Mucosa of gallbladder (tissue), 1 donor: ENCODE data around the gene TSN. TPM values are rescaled to one million over a fixed set of nuclear protein-coding genes. Genes with fewer than 3 reads are reported as not detected.

Experiments
- DNase-seq: peaks from one replicate; pipeline ENCODE4 v3.0.0-alpha.2; 2020; ENCODE audit warnings: low spot score
- total RNA-seq: library from RNA; stranded (reverse); gene quantifications from one replicate; pipeline ENCODE4 v1.2.1, GENCODE V29; 2021
- donor health status: DM: no; HTN: no; CAD: no.

TSN gene
- total RNA-seq, 1 donor from 2014 or later: 76.5 TPM

DNA sequence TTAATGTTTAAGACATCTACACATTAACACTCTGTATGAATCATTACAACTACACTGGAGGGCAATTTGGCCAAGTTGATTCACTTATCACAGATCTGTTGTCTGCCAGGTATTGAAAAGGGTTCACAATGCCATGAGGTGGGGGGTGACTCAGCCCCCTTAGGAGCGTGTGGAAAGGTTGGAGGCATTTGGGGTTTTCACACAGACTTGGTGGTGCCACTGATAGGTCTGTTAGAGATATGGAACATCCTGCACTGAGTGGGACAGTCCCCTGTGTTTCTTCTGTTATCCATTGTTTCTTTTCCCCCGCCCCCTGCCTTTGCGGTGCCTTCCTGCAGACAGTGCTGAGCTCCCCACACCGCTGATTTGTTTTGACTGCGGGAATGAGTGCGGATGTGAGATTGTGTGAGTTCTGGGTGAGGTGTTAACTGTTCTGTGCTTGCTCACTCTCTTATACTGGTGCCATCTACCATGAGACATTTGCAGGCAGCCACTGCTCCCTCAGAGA lies 9.3 kb upstream of the TSN start:
- DNase-seq: no peak

DNA sequence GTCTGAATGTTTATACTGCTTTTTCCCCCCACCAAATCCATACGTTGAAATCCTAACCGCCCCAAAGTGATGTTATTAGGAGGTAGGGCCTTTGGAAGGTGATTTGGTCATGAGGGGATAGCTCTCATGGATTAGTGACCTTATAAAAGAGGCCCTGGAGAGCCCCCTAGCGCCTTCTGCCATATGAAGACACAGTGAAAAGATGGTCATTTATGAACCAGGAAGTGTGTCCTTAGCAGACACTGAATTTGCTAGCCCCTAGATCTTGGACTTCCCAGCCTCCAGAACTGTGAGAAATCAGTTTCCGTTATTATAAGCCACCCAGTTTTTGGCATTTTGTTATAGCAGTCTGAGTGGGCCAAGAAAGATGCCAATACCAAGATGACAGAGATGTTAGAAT lies 7.2 kb upstream of the TSN start:
- no peak for DNase-seq

DNA sequence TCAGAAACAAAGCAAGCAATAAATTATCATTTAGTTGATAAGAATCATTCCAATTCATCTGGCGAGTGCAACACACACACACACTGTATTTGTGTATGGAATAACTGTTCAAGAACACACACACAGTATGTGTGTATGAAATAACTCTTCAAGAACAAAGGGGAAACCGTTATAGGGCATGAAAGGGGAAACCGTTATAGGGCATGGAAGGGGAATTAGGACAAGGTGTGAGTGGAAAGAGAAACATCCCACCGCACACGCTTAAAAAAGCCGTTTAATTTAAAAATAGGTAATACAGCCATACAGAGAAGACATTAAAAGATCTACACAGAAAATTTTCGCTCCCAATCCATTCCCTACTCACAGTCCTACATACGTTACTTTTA lies 607 bp upstream of the TSN start:
- DNase-seq: no peak

DNA sequence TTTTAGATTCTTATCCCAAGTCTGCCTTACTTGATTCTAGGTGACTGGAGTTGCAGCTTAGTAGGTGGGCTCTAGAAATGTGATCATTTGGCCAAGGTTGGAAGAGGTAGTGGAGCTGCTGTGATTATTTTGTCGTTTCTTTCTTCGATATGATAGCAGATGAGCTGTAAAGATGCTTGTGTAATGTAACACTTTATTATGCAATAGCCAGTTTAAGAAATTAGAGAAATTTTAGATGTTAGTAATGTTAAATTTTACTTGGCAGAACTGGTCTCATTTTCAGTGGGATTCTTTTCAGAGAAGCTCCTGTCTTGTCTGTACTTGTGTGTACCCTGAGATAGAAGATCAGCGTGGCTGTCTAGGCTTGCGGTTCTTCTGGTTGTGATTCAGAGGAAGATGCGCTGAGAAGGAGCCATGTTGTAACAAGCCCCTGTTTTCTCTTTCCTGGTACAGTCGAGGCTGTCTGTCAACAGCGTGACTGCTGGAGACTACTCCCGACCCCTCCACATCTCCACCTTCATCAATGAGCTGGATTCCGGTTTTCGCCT lies 9.3 kb downstream of the TSN start:
- DNase-seq: no peak

DNA sequence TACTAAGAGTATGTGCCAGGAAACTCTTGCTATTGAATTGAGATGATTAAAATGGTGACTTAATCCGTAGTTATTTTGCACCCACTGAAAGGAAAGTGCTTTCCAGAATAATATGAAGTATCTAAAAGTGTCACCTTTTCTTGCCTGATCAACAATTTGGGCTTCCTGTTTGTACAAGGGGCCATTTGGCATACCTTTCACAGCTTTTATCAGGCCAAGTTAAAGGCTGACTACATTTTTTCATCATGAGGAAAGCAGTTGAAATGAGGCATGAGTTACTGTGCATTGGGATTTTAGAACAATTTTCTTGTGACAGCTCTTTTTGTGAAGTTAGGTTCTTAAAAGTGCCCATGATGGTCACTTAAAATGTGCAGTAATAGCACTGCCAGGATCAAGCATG lies 11.2 kb downstream of the TSN start:
- no peak for DNase-seq

DNA sequence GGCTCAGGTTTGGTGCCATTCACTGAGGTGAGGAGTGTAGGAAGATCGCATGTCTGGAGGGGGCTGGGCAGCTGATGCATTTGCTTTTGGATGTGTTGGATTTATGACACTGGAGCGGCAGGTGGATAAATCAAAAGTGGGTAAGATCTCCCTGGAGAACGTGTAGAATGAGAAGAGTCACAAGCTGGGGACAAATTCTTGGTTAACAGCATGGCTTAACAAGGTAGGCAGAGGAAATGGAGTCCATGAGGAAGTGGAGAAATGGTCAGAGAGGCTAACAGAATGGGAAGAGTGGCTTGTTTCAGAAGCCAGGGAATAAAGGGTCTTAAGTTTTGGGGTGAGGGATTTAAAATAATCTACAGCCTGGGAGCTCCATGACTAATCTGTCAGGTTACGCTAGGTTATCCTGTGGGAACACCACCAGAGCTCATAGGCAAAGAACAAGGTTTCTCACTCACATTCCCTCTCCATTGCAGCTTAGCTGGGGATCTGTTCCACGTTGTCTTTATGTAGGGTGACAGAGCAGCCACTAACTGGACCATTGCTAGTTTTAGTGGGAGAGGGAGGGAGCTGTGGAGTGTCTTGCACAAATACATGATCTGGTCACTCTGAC lies 12.8 kb downstream of the TSN start:
- no peak for DNase-seq

DNA sequence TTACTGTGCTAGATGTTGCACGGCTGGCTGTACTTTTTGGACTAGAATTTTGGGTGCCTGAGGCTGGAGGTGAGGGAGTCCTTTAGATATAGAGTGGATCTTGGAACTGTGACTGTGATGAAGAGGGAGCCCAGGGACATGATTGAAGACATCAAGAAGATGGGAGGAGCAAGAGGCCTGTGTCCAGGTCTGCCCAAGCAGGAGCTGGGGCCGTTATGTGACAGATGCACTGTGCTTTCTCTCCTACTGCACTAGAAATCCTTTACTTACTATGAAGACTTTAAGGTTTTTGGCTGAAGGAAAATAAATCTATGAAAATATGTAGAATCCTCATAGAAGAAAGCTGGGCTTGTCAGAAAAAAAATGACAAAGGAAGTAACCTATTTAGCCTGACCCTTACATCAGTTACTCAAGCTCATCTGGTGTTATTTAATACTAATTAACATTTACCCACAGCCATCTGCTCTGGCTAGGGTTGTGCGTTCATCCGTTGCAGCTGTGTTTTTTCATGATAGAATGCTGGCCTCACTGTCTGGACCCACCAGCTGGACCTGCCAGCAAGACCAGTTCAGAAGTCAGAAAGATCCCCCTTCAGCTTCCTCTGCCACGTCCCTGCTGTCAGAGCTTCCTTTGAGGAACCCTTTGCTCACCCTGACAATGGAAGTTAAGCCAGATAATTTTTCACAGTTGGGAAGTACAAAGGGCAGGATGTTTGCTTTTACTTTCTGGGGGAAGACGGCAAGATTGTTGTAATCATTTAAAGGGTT lies 16.7 kb downstream of the TSN start:
- no peak for DNase-seq

DNA sequence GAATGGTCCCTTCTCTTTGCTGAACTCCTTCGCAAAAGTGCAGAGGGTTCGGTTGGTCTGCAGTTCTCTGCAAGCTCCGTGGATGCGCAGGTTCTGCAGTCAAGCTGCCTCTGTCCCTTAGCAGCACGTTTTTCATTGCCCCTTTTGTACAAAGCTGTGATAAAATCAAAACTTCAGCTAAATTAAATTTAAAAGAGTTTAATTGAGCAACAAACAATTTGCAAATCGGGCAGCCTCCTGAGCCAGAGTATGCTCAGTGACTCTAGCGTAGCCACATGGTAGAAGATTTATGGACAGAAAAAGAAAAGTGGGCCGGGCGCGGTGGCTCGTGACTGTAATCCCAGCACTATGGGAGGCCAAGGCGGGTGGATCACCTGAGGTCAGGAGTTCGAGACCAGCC lies 18.8 kb downstream of the TSN start:
- no peak for DNase-seq

DNA sequence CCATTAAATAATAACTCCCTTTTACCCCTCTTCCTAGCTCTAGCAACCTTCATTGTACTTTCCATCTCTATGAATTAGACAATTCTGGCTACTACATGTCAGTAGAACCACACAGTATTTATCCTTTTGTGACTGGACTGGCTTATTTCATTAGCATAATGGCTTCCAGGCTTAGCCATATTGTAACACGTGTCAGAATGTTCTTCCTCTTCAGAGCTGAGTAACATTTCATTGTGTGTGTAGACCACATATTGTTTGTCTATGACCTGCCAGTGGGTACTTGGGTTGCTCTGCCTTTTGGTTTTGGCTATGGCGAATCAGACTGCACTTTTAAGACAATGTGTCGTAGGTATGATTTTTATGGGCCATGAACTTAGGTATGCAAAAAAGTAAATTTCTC lies 20.9 kb downstream of the TSN start:
- DNase-seq: no peak

DNA sequence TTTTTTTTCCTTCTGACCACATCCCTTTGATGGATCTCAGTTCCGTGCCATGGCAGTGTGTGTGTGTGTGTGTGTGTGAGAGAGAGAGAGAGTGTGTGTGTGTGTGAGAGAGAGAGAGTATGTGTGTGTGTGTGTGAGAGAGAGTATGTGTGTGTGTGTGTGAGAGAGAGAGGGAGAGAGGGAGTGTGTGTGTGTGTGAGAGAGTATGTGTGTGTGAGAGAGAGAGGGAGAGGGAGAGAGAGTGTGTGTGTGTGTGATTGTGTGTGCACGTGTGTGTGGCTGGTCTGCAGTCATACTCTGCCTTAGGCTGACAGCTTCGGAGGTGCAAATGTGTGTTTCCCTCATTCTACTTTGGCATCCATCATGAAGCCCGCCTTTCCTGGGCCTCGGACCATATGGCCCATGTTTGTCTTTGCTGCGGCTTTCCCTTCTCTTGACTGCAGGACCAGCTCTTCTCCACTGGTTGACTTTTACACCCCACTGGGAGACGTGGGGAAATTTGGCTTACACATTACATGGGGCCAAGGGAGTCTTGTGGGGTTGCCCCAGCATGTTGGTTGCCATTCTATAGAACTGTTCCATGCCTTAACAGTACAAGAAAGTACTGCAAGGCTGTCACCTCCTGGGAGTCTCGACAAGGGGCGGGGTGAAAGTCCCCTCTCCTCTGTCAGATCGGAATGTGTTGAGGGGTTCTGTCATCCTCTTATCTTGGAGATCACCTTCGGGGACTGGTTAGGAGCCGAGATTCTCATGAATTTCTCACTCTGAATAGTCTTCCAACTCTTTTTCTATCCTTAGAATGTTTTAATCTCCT lies 21.6 kb downstream of the TSN start:
- DNase-seq: no peak

DNA sequence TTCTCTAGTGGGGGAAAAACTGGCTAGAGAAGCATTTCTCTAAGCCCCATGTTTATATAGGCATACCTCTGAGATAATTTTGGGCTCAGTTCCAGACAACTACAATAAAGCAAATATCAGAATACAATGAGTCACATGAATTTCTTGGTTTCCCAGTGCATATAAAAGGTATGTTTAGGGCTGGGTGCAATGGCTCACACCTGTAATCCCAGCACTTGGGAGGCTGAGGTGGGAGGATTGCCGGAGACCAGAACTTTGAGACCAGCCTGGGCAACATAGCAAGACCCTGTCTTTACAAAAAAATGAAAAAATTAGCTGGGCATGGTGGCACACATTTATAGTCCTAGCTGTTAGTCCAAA lies 22.2 kb downstream of the TSN start:
- no peak for DNase-seq

DNA sequence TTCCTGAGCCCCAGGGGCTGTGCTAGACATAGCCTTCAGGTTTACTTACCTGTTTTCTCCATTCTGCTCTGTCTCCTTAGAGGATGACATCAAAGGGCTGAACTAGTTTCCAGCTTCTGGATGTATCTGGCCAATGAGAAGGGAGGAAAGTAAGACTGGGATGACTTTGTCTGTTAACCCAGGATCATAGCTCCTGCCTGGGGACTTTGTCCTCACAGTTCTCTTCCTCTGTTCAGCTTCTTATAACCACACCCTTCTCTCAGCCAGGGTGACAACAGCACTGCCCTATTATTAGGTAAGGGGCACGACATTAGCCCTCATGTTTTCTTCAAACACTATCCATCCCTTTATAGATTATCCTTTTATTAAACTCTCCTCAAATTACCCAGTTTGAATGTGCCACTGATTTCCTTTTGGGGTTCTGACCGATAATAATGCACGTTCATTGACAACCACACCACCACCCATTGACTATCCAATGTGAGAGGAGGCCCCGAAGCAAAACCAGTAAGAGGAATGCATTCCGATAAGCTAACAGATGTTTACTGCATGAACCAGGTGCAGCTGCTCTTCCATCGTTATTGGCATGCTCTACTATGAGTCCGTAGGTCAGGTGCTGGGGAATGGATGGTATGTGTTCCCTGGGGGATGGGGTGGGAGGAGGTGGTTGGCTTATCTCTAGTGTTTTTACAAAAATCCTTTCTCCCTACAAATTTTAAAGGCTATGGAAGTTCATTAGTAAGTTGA lies 23.5 kb downstream of the TSN start:
- DNase-seq: peak; percentile 34

DNA sequence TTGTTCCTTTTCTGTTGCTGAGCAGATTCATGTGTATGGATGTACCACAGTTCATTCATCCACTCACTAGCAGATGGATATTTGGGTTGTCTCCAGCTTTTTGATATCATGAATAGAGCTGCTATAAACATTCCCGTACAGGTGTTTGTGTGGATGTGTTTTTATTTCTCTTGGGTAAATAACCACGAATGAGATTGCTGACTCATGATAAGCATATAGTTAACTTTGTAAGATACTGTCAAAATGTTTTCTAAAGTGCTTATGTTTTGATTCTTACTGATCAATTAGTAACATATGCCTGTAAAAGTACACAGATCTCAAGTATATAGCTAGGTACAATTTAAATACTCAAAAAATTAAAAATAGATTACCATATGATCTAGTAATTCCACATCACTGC lies 27.7 kb downstream of the TSN start:
- DNase-seq: no peak

DNA sequence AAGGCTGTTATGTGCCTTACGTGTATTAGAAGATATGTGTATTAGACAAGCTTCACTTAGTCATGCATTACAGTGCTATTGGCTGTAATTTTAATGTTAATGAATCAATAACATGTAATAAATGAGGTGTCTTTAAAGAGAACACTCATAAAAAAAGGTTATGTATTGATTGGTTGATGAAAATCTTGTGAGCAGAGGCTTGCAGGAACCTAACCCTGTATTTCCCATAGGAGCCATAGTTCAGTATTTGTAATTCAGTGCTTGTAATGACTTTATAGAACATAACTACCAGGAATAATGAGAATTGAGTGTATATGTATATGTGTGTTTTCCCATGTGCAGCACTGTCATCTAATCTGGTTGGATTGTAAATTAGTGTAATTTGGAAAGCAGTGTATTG lies 33.2 kb downstream of the TSN start:
- DNase-seq: no peak

DNA sequence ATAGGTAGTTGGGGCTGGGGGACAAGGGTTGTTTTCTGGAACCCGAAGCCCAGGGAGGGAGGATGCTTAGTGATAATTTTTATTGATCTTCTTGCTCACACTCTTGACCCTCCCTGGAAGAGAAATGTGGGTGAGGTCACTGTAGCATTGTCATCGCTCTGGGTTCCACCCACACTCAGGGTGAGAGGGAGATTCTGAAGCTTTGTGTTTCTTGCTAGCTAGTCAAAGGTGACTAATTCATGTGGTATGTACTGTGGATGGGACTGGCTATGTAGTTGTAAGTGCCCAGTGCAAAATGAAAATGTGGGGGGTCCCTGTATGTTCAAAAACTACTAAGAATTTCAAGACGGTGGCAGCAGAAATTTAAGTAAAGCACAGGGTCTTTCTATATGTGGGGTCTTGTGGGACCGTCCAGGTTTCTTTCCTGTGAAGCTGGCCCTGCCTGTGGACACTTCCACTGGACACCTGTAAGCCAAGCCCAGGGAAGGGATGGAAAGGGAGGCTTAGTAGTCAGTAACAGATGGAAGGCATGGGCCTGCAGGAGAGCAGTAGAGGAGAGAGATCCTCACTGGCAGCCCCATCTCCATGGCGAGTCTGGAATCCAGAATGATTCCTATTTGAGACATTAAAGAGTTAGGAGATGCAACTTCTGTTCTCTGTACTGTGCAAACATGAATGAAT lies 35.0 kb downstream of the TSN start:
- DNase-seq: peak; percentile 51

DNA sequence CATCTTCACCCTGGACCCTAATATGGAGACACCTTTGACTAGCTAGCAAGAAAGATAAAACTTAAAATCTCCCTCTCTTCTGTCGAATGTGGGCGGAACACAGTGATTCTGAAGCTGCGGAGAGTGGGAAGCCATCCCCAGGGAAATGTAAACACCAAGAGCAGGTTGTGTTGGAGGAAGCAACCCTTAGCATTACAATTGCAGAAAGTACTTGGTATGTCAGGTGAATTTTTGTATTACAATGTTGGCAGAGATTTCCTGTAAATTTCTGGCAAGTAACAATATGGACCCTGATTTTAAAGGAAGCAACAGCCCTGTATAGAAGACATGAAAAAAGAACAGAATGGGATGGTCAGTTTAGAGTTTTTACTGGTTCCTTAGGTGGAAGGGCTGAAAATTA lies 35.8 kb downstream of the TSN start:
- DNase-seq: no peak

DNA sequence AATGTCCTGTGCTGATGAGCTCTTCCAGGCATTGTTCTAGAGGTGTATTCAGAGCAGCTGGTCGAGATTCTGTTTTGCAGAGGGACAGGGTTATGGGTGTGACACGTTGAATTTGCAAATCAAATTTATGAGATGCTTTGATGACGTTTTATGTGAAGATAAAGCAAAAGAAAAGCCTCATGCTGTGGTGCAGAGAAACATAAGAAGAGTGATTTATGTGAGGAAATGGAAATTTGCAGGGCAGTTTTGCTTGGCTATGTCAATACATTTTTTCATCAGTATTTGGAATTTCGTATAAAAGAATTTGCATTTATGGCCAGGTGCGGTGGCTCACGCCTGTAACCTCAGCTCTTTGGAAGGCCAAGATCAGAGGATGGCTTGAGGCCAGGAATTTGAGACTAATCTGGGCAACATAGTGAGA lies 36.4 kb downstream of the TSN start:
- DNase-seq: no peak

DNA sequence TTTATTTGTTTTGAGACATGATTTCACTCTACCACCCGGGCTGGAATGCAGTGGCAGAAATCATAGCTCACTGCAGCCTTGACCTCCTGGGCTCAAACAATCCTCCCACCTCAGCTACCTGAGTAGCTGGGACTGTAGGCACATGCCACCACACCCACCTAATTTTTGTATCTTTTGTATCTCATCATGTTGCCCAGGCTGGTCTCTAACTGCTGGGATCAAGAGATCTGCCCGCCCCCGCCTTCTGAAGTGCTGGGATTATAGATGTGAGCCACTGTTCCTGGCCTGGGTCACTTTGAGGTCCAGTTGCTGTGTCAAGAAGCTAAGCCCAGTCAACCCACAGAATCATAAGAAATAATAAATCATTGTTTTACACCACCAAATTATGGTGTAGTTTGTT lies 38.4 kb downstream of the TSN start:
- DNase-seq: no peak

DNA sequence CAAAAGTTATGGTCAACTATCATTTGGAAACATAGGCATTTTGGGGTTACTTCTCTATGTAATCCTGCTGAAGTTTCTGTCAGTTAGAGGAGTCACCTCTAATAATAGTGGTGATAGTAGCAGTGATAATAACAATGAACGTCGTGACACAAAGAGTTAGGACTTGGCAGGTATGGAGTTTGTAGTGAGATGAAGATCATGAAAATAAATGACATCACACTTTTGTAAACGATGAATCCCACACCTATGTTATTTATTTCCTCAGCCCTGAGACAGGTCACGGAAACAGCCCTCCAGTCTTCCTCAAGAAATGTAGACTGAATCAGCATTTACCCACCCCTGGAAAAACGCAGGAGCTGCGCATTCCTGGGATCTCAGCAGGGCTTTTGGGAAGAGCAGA lies 38.8 kb downstream of the TSN start:
- DNase-seq: no peak

DNA sequence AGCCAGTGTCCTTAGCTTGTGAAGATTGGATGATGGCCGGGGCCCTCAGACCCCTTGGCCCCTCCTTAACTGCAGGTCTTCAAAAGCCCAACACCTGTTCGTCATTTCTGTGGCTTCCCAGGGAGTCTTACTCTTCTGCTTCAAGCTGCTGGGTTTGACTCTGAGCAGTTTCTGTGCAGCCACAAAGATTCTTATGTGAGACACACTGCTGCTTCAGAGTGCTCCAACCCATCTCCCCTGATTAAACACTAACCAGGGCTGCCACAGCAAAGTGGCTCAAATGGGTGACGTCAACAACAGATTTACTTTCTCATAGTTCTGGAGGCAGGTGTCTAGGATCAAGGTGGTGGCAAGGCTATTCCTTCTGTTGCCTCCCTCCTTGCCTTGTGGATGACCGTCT lies 40.8 kb downstream of the TSN start:
- DNase-seq: no peak

DNA sequence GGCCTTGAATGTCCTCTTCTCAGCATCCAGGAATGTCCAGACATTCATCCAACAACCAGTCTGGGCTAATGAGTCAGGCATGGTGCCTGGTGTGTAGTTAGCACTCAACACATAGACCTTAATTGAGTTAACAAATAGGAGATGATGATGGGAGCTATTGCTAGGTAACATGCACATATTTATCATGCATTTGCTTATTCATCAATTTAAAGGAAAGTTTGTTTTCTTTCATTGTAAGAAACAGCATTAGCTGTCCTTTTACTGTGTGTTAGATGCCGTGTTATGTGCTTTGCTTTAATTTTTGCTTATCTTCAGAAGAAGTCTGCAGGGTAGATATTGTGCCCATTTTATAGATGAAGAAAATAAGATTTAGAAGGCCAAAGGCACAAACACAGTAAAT lies 43.2 kb downstream of the TSN start:
- no peak for DNase-seq
